ENCODE measurements around the gene ATAT1.

The ATAT1 gene

DNA sequence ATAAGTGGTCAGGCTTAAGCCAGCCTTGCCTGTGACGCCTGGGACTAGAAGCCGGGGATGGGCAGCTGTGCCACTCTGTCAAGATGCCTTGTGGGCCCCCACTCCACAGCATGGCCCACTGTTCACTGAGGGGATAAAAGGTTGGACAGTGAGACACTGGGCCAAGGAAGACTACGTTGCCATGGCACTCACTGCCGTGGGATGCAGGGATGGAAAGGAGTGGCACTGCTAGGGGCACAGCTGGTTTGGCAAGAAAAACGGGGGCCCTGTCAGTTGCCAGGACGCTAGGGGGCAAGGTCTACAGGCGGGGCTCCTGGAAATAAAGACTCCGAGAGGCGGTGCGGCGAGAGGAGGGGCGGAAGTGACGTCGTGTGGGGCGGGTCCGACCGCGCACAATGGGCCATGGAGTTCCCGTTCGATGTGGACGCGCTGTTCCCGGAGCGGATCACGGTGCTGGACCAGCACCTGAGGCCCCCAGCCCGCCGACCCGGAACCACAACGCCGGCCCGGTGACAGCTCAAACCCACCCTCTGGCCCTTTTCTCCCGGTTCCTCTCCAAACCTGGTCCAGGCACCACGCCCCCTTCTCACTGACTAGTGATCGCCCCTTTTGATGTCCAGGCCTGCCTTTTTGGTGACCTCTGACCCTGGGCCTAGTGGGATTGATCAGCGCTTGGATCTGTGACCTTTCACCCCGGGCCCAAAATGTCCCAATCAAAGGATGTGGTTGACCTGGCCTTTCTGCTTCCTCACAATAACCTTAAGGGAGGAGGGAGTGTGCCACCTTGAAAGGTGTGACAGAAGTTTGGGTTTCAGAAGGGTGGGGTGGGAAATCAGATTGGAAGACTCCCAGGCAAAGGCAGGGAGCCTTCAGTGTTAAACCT, at the start of gene ATAT1:
ATAT1 (plus strand) TSS at position 391 of the 883 bp plus-strand sequence.
- DNase-seq (ENCODE audit: low read depth in 2 of 3, low spot score in 2 of 3) = peak; percentile 66 to 77 (median 69)

DNA sequence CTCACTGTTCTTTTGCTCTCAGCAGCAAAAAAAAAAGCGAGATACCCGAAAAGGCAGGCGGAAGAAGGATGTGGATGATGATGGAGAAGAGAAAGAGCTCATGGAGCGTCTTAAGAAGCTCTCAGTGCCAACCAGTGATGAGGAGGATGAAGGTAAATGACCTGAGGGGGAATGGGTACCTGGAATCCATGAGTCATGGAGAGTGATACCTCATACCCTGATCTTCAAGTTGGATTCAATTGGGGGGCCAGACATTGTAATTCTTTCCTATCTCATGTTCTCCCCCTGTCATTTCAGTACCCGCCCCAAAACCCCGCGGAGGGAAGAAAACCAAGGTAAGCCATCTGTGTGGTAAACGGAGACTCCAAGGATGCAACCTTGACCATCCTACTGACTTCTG, 48.6 kb upstream of the ATAT1 start:
- DNase-seq (ENCODE audit: low read depth in 2 of 3, low spot score in 2 of 3) = no peak

DNA sequence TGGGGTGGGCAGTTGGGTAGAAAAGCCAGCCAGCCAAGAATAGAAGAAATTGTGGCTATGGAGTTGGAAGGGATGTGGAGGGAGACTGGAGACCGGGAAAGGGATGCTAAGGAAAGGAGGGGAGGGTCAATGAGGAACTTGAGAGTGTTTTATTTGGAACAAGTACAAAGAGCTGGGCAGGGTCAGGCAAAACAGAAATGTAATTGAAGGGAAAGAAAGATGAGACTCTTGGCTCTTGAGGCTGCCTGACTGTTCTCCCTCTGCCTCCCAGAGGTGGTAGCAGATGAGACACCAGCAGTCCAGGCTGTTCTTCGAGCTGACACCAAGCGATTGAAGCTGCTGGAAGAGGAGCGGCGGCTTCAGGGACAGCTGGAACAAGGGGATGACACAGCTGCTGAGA, 42.8 kb upstream of the ATAT1 start:
- no peak for DNase-seq (ENCODE audit: low read depth in 2 of 3, low spot score in 2 of 3)

DNA sequence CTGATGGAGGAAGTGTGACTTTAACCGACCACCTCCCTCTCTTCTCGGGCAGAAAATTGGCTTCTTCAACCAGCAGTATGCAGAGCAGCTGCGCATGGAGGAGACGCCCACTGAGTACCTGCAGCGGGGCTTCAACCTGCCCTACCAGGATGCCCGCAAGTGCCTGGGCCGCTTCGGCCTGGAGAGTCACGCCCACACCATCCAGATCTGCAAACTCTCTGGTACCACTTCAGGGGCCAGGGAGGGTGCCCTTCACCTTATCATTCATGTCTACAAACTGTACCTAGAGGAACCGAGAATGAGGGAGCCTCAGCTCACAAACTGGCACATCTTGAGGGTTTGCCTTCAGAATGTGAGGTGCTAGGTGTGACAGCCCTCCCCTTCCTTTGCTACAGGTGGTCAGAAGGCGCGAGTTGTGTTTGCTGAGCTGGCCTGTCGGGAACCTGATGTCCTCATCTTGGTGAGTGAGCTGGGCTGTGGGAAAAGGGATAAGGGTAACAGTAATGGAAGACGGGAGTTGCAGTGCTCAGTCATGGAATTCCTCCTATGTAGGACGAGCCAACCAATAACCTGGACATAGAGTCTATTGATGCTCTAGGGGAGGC, 36.8 kb upstream of the ATAT1 start:
- no peak for DNase-seq (ENCODE audit: low read depth in 2 of 3, low spot score in 2 of 3)

DNA sequence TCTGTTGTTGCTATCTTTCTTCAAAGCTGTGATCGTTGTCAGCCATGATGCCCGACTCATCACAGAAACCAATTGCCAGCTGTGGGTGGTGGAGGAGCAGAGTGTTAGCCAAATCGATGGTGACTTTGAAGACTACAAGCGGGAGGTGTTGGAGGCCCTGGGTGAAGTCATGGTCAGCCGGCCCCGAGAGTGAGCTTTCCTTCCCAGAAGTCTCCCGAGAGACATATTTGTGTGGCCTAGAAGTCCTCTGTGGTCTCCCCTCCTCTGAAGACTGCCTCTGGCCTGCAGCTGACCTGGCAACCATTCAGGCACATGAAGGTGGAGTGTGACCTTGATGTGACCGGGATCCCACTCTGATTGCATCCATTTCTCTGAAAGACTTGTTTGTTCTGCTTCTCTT, 36.2 kb upstream of the ATAT1 start:
- no peak for DNase-seq (ENCODE audit: low read depth in 2 of 3, low spot score in 2 of 3)

DNA sequence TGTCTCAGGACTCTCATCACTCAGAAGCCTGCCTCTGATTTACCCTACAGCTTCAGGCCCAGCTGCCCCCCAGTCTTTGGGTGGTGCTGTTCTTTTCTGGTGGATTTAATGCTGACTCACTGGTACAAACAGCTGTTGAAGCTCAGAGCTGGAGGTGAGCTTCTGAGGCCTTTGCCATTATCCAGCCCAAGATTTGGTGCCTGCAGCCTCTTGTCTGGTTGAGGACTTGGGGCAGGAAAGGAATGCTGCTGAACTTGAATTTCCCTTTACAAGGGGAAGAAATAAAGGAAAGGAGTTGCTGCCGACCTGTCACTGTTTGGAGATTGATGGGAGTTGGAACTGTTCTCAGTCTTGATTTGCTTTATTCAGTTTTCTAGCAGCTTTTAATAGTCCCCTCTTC, 35.7 kb upstream of the ATAT1 start:
- DNase-seq (ENCODE audit: low read depth in 2 of 3, low spot score in 2 of 3) = no peak

DNA sequence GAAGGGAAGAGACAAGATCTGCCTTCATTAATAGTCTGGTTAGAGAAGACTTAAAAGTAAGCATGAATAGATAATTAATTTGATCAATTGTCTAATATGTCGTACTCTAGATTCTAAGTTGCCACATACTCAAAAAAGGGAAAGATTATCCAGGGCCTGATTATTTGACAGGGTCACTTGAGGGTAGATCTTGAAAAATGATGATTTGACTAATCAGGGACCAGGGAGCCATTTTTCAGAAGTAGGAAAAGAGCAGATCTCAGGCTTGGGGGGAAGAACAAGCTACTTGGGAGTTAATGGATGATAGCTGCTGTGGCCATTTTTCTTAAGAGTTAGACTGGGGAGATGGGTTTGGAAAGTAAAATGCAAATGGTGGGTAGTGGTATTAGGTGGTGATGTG, 34.4 kb upstream of the ATAT1 start:
- no peak for DNase-seq (ENCODE audit: low read depth in 2 of 3, low spot score in 2 of 3)

DNA sequence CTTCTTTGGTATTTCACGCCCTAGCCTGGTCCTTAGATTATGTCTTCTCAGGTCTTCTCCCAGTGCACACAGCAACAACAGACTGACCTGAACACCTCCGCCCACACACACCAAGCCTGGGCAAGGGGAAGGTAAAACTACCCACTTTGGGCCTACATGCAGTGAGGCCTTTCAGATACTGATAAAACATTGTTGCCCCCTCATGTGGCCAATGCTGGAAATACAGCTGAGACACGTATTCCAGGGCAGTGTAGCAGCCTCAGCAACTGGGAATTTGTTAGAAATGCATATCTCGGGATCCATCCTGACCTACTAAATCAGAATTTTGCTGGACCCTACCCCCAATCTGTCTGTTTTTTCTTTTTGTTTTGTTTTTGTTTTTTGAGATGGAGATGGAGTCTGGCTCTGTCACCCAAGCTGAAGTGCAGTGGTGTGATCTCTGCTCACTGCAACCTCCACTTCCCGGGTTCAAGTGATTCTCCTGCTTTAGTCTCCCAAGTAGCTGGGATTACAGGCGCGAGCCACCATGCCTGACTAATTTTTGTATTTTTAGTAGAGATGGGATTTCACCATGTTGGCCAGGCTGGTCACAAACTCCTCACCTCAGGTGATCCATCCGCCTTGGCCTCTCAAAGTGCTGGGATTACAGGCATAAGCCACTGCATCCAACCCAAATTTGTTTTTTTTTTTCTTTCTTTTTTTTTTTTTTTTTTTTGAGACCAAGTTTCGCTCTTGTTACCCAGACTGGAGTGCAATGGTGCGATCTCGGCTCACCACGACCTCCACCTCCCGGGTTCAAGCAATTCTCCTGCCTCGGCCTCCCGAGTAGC, 29.1 kb upstream of the ATAT1 start:
- peak; percentile 42 to 73 (median 61) for DNase-seq (ENCODE audit: low read depth in 2 of 3, low spot score in 2 of 3)

DNA sequence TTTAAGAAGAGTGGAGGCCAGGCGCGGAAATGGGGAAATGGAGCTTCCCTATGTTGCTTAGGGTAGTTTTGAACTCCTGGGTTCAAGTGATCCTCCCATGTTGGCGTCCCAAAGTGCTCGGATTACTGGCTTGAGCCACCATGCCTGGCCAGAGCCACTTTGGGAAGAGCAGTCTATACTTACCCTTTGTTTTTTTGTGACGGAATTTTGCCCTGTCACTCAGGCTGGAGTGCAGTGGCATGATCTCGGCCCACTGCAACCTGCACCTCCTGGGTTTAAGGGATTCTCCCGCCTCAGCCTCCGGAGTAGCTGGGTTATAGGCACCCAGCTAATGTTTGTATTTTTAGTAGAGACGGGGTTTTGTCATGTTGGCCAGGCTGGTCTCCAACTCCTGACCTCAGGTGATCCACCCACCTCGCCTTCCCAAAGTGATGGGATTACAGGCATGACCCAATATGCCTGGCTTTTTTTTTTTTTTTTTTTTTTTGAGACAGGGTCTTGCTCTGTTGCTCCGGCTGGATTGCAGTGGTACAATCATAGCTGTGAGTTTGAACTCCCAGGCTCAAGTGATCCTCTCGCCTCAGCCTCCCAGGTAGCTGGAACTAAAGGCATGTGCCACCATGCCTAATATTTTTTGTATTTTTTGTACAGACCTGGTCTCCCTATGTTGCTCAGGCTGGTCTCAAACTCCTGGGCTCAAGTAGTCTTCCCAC, 27.6 kb upstream of the ATAT1 start:
- no peak for DNase-seq (ENCODE audit: low read depth in 2 of 3, low spot score in 2 of 3)

DNA sequence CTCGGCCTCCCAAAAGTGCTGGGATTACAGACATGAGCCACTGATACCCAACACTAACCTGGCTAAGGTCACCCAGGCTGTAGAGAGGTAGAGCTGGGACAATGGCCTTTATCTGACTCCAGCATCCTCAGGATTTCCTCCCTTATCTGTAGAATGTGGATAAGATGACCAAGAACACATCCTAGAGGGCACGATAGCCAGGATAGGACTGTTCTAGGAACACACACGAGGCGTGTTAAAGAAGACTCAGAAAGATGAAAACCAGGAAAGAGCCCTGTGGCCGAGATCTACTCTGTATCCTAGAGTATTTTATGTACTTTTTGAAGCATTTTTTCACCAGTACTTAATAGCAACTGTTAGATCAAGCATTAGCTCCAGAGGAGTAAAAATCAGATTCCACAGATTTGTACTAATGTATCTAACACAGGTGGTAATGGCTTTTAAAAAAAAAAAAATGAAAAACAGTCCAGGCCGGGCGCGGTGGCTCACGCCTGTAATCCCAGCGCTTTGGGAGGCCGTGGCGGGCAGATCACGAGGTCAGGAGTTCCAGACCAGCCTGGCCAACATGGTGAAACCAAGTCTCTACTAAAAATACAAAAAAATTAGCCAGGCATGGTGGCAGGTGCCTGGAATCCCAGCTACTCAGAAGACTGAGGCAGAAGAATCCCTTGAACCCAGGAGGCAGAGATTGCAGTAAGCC, 26.9 kb upstream of the ATAT1 start:
- DNase-seq (ENCODE audit: low read depth in 2 of 3, low spot score in 2 of 3) = no peak

DNA sequence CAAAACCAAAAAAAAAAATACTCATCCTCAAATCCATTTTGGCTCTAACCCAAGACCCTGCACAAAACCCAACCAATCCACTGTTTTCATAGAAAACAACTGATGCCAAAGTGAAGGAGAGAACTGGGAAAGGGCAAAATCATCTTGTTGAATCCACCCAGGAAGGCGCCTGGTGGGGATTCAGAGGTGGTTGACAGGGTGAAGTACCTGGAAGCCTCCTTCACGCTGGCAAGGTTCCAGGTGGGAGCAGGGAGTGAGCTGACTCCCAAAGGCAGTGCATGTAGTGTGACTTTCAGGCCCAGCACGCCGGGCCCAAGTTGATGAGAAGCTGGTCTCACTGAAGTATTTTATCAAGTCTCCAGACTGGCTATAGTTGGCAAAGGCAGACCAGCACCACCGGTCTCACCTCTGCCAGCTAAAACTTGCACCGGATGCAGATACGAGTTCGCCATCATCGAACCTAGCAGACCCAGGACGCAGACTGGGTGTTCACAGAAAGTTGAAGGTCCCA, 26.2 kb upstream of the ATAT1 start:
- no peak for DNase-seq (ENCODE audit: low read depth in 2 of 3, low spot score in 2 of 3)

DNA sequence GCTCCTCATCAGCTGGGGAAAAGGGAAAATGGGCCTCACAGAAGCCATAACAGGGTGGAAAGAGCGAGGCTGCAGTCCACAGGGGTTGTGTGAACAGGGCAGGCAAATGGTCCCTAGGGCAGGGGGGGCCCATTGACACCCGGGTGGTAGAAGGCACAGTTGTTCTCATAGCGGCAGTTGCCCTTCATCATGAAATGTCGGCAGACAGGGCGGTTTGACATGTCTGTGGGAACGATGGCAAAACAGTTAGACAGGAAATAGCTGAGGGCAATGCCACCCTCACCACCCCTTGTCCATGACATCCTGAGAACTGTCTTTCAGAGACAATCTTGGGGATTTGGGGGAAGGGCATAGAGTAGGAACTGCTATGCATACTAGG, 25.2 kb upstream of the ATAT1 start:
- no peak for DNase-seq (ENCODE audit: low read depth in 2 of 3, low spot score in 2 of 3)

DNA sequence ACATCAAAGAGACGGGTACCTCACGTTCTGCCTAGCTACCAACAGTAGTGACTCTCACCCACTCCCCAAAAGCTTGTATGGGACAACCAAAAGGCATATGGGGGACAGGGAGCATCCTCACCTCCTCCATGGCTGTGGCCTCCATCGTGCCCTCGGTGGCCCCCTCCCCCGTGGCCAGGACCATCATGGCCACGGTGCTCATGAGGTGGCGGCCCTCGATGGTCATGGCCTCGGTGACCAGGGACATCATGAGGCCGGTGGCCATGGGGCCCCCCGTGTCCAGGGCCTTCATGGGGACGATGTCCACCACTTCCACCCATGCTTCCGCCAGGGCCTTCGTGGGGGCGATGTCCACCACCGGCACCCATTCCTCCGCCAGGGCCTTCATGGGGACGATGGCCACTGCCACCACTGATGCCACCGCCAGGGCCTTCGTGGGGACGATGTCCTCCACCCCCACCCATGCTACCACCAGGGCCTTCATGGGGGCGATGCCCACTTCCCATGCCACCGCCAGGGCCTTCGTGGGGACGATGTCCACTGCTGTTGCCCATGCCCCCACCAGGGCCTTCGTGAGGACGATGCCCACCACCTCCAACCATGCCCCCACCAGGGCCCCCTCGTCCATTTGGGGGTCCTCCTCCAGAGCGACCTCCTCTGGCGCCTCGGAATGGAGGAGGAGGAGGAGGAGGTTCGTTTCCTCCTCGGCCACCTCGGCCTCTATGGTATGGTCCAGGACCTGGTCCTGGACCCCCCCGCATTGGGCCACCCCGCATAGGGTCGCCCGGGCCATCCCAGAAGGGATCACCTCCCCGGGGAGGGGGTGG, 24.6 kb upstream of the ATAT1 start:
- DNase-seq (ENCODE audit: low read depth in 2 of 3, low spot score in 2 of 3) = no peak

DNA sequence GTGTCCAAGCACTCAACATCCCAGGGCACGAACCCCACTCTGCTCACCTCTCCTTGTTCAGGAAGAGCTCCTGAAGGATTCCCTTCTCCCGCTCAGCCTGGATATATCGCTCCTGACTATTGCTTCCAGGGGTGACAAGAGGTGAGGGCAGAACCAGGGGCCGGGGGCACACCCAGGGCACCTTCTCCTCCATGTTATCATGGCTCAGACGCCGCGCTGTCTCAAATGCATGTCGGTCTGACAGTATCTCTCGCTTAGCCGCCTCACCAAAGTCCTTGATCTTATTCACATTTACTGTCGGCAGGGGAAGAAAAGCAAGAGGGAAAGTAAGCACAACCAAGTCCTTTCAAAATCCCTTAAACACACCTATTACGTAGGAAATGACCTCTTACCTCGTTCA, 22.7 kb upstream of the ATAT1 start:
- no peak for DNase-seq (ENCODE audit: low read depth in 2 of 3, low spot score in 2 of 3)

DNA sequence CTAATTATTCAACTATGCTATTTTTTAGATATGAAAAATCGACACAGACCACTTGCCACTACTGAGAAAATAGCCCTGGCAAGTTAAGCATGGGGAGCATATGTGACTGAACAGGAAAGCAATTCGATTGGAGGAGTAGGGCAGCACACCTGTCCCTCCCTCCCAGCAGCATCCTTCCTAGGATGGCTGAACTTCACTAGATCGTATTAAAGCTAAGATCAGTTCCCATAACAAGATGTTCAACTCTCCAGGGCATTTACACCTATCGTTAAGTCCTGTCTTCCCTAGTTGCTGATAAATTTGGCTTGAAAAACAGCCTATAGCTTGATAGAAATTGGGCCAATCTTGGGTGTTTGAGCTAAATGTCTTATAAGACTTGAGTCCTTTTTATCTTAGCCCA, 16.6 kb upstream of the ATAT1 start:
- DNase-seq (ENCODE audit: low read depth in 2 of 3, low spot score in 2 of 3) = no peak

DNA sequence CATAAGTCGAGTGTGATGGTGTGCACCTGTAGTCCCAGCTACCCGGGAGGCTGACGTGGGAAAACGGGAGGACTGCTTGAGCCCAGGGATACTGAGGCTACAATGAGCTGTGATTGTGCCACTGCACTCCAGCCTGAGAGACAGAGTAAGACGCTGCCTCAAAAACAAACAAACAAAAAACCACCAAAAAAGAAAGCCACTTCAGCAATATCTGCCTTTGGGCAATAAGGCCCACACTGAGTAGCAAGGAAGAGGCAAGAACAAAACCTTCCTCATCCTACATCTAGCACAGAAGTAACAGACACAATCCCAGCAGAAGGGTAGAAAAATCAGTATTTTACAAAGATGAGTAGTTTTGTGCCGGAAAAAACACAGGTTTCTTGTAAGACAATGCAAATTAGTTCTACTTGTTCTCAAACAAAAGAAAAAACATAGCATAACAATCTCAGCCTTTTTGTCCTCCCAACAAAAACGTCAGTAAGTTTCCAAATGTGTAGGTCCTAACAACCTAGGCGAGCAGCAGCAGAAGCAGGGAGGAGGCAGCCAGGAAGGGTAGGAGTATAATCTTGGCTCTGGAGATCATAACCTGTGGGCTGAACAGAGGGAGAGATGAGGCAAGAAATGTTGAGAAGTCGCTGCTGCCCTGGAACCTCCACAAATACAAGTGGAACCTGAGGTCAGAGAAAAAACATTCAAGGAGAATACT, 15.4 kb upstream of the ATAT1 start:
- DNase-seq (ENCODE audit: low read depth in 2 of 3, low spot score in 2 of 3) = no peak

DNA sequence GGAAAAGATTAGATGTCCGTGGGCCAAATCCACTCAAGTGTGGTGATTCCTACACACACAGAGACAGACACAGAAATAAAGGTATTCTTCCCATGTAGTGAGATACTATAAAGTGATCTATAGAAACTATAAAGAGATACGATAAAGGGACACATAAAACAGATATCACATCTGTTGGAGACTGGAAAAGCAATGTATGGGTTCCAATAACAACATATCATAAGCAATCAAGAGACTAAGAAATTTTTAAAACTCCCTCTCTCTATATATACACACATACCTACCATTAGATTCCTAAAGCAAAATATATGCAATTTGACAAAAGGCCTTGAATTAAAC, 14.8 kb upstream of the ATAT1 start:
- DNase-seq (ENCODE audit: low read depth in 2 of 3, low spot score in 2 of 3) = no peak

DNA sequence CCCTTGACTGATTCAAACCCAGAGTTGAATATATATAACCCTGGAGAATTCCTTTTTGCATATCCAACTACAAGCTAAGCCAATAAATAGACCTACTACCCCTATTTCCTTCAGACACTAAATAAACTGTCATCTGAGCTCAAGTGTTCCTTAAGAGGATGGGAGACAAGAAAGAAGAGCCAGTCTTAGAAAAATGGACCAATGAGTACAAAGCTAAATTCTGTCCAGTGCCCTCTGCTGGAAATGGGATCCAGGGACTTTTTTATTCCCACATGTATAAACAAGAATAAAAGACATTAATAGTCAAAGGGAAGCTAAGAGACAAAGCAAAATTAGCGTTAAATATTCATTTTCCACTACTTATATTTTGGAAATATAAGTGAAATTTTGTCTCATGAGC, 14.5 kb upstream of the ATAT1 start:
- no peak for DNase-seq (ENCODE audit: low read depth in 2 of 3, low spot score in 2 of 3)

DNA sequence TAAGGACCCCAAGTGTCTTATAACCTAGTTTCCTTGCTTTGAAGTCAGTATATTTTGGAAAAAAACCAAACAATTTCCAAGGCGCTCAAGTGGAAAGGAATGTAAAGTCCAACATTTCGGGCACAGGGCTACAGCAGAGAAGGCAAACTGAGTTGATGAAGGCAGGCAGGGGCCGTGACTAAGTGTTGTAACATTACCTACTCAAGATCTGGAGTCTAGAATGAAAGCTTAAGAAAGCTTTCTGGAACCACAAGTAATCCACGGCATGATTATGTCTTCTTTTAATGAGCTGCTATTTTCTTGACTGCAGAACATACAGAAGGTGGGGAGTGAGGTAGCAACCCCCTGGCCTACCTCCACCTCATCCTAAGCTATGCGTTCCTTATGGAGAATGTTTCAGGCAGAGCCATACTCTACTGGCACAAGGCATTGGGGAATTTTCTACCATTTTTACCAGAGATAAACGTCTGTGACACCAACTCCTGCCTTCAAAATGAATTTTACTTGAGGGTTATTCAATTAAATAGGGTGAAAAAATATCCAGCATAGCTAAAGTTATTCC, 13.9 kb upstream of the ATAT1 start:
- no peak for DNase-seq (ENCODE audit: low read depth in 2 of 3, low spot score in 2 of 3)

Data from activated CD8-positive, alpha-beta memory T cell treated with anti-CD3 and anti-CD28 coated beads for 48 hours (primary cell).